NCI-H748 (cell line): Measurements from ENCODE around the gene WDR93.
"Not testable (repeated sequence)": the region's sequence is repeated elsewhere in the genome, so short reads cannot be mapped to it uniquely, and the experiment has no call there.

Experiments used
- DNase-seq: peaks from one replicate; lab custom pipeline; 2025; ENCODE audit not compliant: unreplicated experiment; lab: John Stamatoyannopoulos, UW

Gene WDR93

GRCh38 chr15:89681146-89681545 lies 9.5 kb upstream of the WDR93 start:
- DNase-seq: no peak

GRCh38 chr15:89685995-89686394 lies 4.6 kb upstream of the WDR93 start:
- DNase-seq: no peak

GRCh38 chr15:89686522-89686921 lies 4.1 kb upstream of the WDR93 start:
- no peak for DNase-seq

- not testable (repeated sequence) for DNase-seq
Observed at GRCh38 chr15:89689930-89690275, 708 bp upstream of the WDR93 start.

- no peak for DNase-seq
Observed at GRCh38 chr15:89693091-89693490, 2.5 kb downstream of the WDR93 start.

GRCh38 chr15:89693696-89694095 lies 3.1 kb downstream of the WDR93 start:
- no peak for DNase-seq

GRCh38 chr15:89695198-89695597 lies 4.6 kb downstream of the WDR93 start:
- DNase-seq: no peak

GRCh38 chr15:89704411-89704810 lies 13.8 kb downstream of the WDR93 start:
- DNase-seq: no peak

- DNase-seq: peak; percentile 53
Observed at GRCh38 chr15:89707577-89707976, 17.0 kb downstream of the WDR93 start.

- DNase-seq: no peak
Observed at GRCh38 chr15:89714775-89715174, 24.2 kb downstream of the WDR93 start.

GRCh38 chr15:89723031-89723430 lies 32.4 kb downstream of the WDR93 start:
- no peak for DNase-seq

- no peak for DNase-seq
Observed at GRCh38 chr15:89724621-89725020, 34.0 kb downstream of the WDR93 start.

- no peak for DNase-seq
Observed at GRCh38 chr15:89725064-89725463, 34.5 kb downstream of the WDR93 start.

GRCh38 chr15:89728254-89728653 lies 37.6 kb downstream of the WDR93 start:
- no peak for DNase-seq

GRCh38 chr15:89731275-89731674 lies 40.7 kb downstream of the WDR93 start:
- DNase-seq: no peak

- DNase-seq: no peak
Observed at GRCh38 chr15:89732451-89733172, 42.0 kb downstream of the WDR93 start.

- DNase-seq: no peak
Observed at GRCh38 chr15:89735773-89736172, 45.2 kb downstream of the WDR93 start.

- peak; percentile 73 for DNase-seq
Observed at GRCh38 chr15:89740137-89740536, 49.5 kb downstream of the WDR93 start.

GRCh38 chr15:89743011-89743410 lies 52.4 kb downstream of the WDR93 start:
- no peak for DNase-seq

- no peak for DNase-seq
Observed at GRCh38 chr15:89743594-89743993, 53.0 kb downstream of the WDR93 start.

- DNase-seq: no peak
Observed at GRCh38 chr15:89745131-89745530, 54.5 kb downstream of the WDR93 start.

GRCh38 chr15:89745768-89746167 lies 55.2 kb downstream of the WDR93 start:
- DNase-seq: no peak

GRCh38 chr15:89746386-89746780 lies 55.8 kb downstream of the WDR93 start:
- peak; percentile 8 for DNase-seq
